Endothelial cell of umbilical vein (primary cell): ENCODE data around the gene PARP3. TPM values are rescaled to one million over a fixed set of nuclear protein-coding genes. Genes with fewer than 3 reads are reported as not detected.

ENCODE experiments used
- BruUV-seq: library from RNA; stranded (reverse); fragments of 400-500 nt; replicated peaks from 2 replicates; lab custom pipeline; 2021; lab: Mats Ljungman, UMichigan
- CTCF ChIA-PET: fragments of 300-600, 350-600 bp; sonication (Branson Sonifier 250); formaldehyde crosslinking; loops from one replicate; lab custom pipeline; 2021; ENCODE audit warnings: antibody characterized with exemption, inconsistent platforms; lab: Charles Lee
- POLR2A ChIA-PET: fragments of 300-600, 350-600 bp; sonication (Branson Sonifier 250); formaldehyde crosslinking; loops from one replicate; lab custom pipeline; 2021; ENCODE audit warnings: antibody characterized with exemption, inconsistent platforms; lab: Charles Lee
- DNase-seq: peaks from one replicate; pipeline ENCODE4 v3.0.0-alpha.2; 2011; ENCODE audit warnings: low read depth, low spot score
- FAIRE-seq: peaks from 2 replicates; lab custom pipeline; 2011; peaks lifted over from hg19 to GRCh38; lab: Jason Lieb, UNC
- H2AFZ ChIP-seq: 2 replicates; pipeline ENCODE4 v1.6.0; 2012; ENCODE audit warnings: low read depth, low read length, control low read depth, inconsistent platforms
- H3K27ac ChIP-seq: 2 replicates; pipeline ENCODE4 v1.5.1; 2011; ENCODE audit warnings: low read depth, mild to moderate bottlenecking, control low read depth, low read length, moderate library complexity; ENCODE audit not compliant: insufficient read depth
- H3K27me3 ChIP-seq, 2 experiments: 2 replicates each; pipeline versions ENCODE4 v1.6.0 to v1.6.1; 2011; ENCODE audit warnings: low read length in 2 of 2, mixed read lengths in 1 of 2; ENCODE audit not compliant: control insufficient read depth in 2 of 2, insufficient read depth in 2 of 2
- H3K36me3 ChIP-seq, 2 experiments: 2 replicates in 1 of 2; 3 replicates in 1 of 2; pipeline ENCODE4 v1.5.1; 2011; ENCODE audit warnings: low read length in 2 of 2, mild to moderate bottlenecking in 1 of 2, moderate library complexity in 1 of 2; ENCODE audit not compliant: control insufficient read depth in 2 of 2, insufficient read depth in 2 of 2; ENCODE audit errors: extremely low read depth in 1 of 2
- H3K4me1 ChIP-seq: 3 replicates; pipeline ENCODE4 v1.5.1; 2011; ENCODE audit warnings: mild to moderate bottlenecking, low read length; ENCODE audit not compliant: control insufficient read depth, insufficient read depth; ENCODE audit errors: extremely low read depth
- H3K4me2 ChIP-seq: 2 replicates; pipeline ENCODE4 v1.6.1; 2011; ENCODE audit warnings: low read length, control low read depth, mixed read lengths; ENCODE audit not compliant: insufficient read depth
- H3K4me3 ChIP-seq, 3 experiments: fragments of 200-600 bp in 1 of 3; sonication (generic), shearing (Covaris generic) in 1 of 3; replicated peaks in 1 of 3; 2 replicates each; pipeline ENCODE4 v1.5.1; 2011 to 2016; ENCODE audit warnings: control low read depth in 3 of 3, low read length in 3 of 3, mild to moderate bottlenecking in 2 of 3, inconsistent platforms in 1 of 3, low read depth in 1 of 3, moderate library complexity in 1 of 3; ENCODE audit not compliant: insufficient read depth in 1 of 3
- H3K79me2 ChIP-seq: 2 replicates; pipeline ENCODE4 v1.6.0; 2012; ENCODE audit warnings: low read length, inconsistent platforms; ENCODE audit not compliant: control insufficient read depth, insufficient read depth
- H3K9ac ChIP-seq: replicated peaks from 2 replicates; pipeline ENCODE3; 2011; ENCODE audit warnings: low read length, control low read depth; ENCODE audit not compliant: insufficient read depth; ENCODE audit errors: extremely low read depth
- H3K9me1 ChIP-seq: replicated peaks from 3 replicates; pipeline ENCODE4 v1.6.0; 2011; ENCODE audit warnings: mild to moderate bottlenecking, low read length; ENCODE audit not compliant: control insufficient read depth, insufficient read depth; ENCODE audit errors: extremely low read depth
- H3K9me3 ChIP-seq: replicated peaks from 2 replicates; pipeline ENCODE4 v1.5.1; 2012; ENCODE audit warnings: low read length, inconsistent platforms; ENCODE audit not compliant: control insufficient read depth, insufficient read depth
- H4K20me1 ChIP-seq: replicated peaks from 2 replicates; pipeline ENCODE3; 2011; ENCODE audit warnings: mild to moderate bottlenecking, low read length; ENCODE audit not compliant: control insufficient read depth, insufficient read depth; ENCODE audit errors: extremely low read depth
- EZH2 ChIP-seq: IDR thresholded peaks from 2 replicates; pipeline ENCODE4 v1.6.1; 2012; ENCODE audit warnings: borderline replicate concordance, low read depth, mild to moderate bottlenecking, moderate library complexity, low read length, inconsistent platforms; ENCODE audit not compliant: severe bottlenecking
- FOS ChIP-seq: IDR thresholded peaks from 2 replicates; pipeline ENCODE4 v1.6.1; 2011; ENCODE audit warnings: mild to moderate bottlenecking, low read length, moderate library complexity, borderline replicate concordance; ENCODE audit not compliant: insufficient read depth
- GATA2 ChIP-seq: IDR thresholded peaks from 2 replicates; pipeline ENCODE4 v1.7.0; 2011; ENCODE audit warnings: low read depth, mild to moderate bottlenecking, moderate library complexity, mixed read lengths, low read length; ENCODE audit not compliant: insufficient read length, insufficient read depth
- JUN ChIP-seq: IDR thresholded peaks from 2 replicates; pipeline ENCODE4 v1.6.1; 2011; ENCODE audit warnings: borderline replicate concordance, low read depth; ENCODE audit not compliant: insufficient read length, insufficient read depth
- MAX ChIP-seq: IDR thresholded peaks from 2 replicates; pipeline ENCODE4 v1.6.1; 2011; ENCODE audit not compliant: insufficient read depth, insufficient read length
- MYC ChIP-seq: IDR thresholded peaks from one replicate; pipeline ENCODE4 v1.6.1; 2011; ENCODE audit warnings: mild to moderate bottlenecking, low read depth, low read length
- POLR2A ChIP-seq: IDR thresholded peaks from 2 replicates; pipeline ENCODE4 v1.6.1; 2012; ENCODE audit warnings: low read depth, mild to moderate bottlenecking, control low read depth, low read length
- POLR2AphosphoS5 ChIP-seq: IDR thresholded peaks from 2 replicates; pipeline ENCODE4 v1.6.1; 2012; ENCODE audit warnings: low read depth, mild to moderate bottlenecking, control low read depth, low read length, moderate library complexity; ENCODE audit not compliant: insufficient read depth
- dilution Hi-C: fragments of 300-500 bp; cut with MboI; formaldehyde crosslinking; loops from one replicate; pipeline ENCODE4 v1.15.0; 2019; ENCODE audit warnings: low sequenced_read_pairs; ENCODE audit not compliant: extremely low pct_ligation_motif_present
- intact Hi-C: fragments of 100-400 bp; cut with micrococcal nuclease; formaldehyde crosslinking; loops from one replicate; pipeline ENCODE4 v1.10.0; 2022
- polyA plus RNA-seq, 4 experiments: library from polyadenylated mRNA; depleted of rRNA in 3 of 4; stranded (reverse) in 3 of 4; unstranded in 1 of 4; fragments of >200 nt; gene quantifications; 2 replicates each; pipeline versions ENCODE4 v1.2.1 to v1.2.3, GENCODE V29; 2011 to 2012; ENCODE audit warnings: missing spikeins in 1 of 4
- total RNA-seq: library from RNA; stranded (reverse); gene quantifications from 2 replicates; pipeline ENCODE4 v1.2.3, GENCODE V29; 2021
- TF ChIP-seq, protein P1 (sequence below), 2 donors: IDR thresholded peaks; 1 replicate in 1 of 2; 2 replicates in 1 of 2; pipeline ENCODE4 v1.5.1; 2011; ENCODE audit warnings: low read length in 2 of 2, mild to moderate bottlenecking in 2 of 2, moderate library complexity in 2 of 2, control low read depth in 1 of 2, inconsistent platforms in 1 of 2, low read depth in 1 of 2; ENCODE audit not compliant: insufficient read depth in 1 of 2; ENCODE audit errors: extremely low read depth in 1 of 2

The PARP3 gene
- total and polyA plus RNA-seq, 2 donors (not counting 3 experiments of a cell fraction or from before 2014, with no cell fraction given), result 10.0 to 13.8 TPM

DNA sequence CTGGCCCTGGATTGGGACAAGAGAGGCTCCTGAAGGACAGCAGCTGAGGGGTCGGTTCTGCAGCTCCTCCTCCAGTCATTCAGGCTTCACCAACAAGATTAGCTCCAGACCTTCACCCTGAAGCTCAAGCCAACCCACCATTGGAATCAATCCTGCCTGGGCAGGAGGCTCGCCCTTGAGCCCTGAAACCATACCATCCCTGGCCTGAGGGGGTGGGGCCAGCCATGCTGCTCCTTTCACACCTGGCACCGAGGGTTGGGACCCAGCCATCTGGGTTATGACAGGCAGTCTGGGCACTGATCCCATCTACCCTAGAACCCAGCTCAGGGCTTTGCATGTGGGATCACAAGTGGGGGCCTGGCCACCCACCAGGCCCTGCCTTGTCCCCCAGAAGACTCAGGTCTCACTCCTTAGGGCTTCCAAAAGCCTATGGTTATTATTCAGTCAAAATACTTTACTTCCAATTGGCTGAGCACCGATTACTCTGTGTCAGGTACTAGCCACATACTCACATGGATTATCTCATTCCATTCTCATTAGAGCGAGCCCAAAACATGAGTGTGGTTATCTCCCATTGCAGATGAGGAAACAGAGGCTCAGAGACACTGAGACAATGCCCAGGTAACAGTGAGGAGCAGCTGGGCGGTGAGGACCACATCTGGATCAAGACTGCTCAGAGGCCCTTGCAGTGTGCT, 28.6 kb downstream of the PARP3 start:
- CTCF ChIA-PET, result interaction anchor here (1.6 kb wide), 1 partner anchor 28 kb away, joined by 9 read pairs; the partner anchor contains the start of genes PARP3 and RRP9
- Histone ChIP-seq H3K27me3 (no peaks in the 10 kb centered on the region), H3K9ac (no peak overlapping the region)

GRCh38 chr3:51971350-51971749, 29.2 kb downstream of the PARP3 start:
- intact Hi-C loops, result no loop called here
- CTCF ChIA-PET, result interaction anchor here (1.1 to 1.4 kb wide), 2 partner anchors 14 to 30 kb away, joined by 3 read pairs; partner anchors contain the start of gene RRP9
- no TSS peak for BruUV-seq

More for the DNA sequence above, 28.6 kb downstream of the PARP3 start:
- FAIRE-seq (no peak), DNase-seq (no peak)
- no peak for TF ChIP-seq MAX
- TF ChIP-seq GATA2, result no peak
- TF ChIP-seq JUN, result no peak
- no peak for TF ChIP-seq FOS
- TF ChIP-seq POLR2A, result no peak
- no peak for TF ChIP-seq EZH2
- no peaks in the 10 kb centered on the region for H4K20me1 ChIP-seq
- no peak overlapping the region for H3K4me3 ChIP-seq
- H3K9me3 ChIP-seq, result no peaks in the 10 kb centered on the region
- H3K9me1 ChIP-seq, result no peaks in the 10 kb centered on the region
- H3K4me1 ChIP-seq, result peaks cover 24% of the 10 kb centered on the region
- dilution Hi-C loops, result no loop called here
- no peak overlapping the region for H2AFZ ChIP-seq
- no peak overlapping the region for H3K27ac ChIP-seq
- no peaks in the 10 kb centered on the region for H3K36me3 ChIP-seq
- POLR2A ChIA-PET, result no interaction called here
- no peaks in the 10 kb centered on the region for H3K79me2 ChIP-seq
- H3K4me2 ChIP-seq, result no peak overlapping the region
- BruUV-seq, result no TSS peak
- intact Hi-C loops, result no loop called here

More at GRCh38 chr3:51971350-51971749, 29.2 kb downstream of the PARP3 start:
- H4K20me1 ChIP-seq, result no peaks in the 10 kb centered on the region
- FAIRE-seq (no peak), DNase-seq (no peak)
- no peaks in the 10 kb centered on the region for H3K79me2 ChIP-seq
- no peak overlapping the region for H3K27ac ChIP-seq
- no peak overlapping the region for H2AFZ ChIP-seq
- no peaks in the 10 kb centered on the region for H3K36me3 ChIP-seq
- no peaks in the 10 kb centered on the region for H3K27me3 ChIP-seq
- H3K4me2 ChIP-seq, result no peak overlapping the region
- POLR2A ChIA-PET, result interaction anchor here (0.7 kb wide), 1 partner anchor 25 kb away, joined by 6 read pairs; no protein-coding TSS in a partner anchor
- peaks cover 26% of the 10 kb centered on the region for H3K4me1 ChIP-seq
- no peak for TF ChIP-seq FOS
- TF ChIP-seq, protein P1, sequence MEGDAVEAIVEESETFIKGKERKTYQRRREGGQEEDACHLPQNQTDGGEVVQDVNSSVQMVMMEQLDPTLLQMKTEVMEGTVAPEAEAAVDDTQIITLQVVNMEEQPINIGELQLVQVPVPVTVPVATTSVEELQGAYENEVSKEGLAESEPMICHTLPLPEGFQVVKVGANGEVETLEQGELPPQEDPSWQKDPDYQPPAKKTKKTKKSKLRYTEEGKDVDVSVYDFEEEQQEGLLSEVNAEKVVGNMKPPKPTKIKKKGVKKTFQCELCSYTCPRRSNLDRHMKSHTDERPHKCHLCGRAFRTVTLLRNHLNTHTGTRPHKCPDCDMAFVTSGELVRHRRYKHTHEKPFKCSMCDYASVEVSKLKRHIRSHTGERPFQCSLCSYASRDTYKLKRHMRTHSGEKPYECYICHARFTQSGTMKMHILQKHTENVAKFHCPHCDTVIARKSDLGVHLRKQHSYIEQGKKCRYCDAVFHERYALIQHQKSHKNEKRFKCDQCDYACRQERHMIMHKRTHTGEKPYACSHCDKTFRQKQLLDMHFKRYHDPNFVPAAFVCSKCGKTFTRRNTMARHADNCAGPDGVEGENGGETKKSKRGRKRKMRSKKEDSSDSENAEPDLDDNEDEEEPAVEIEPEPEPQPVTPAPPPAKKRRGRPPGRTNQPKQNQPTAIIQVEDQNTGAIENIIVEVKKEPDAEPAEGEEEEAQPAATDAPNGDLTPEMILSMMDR (IDR thresholded peaks at IDR 0.05; ENCODE audit: extremely low read depth in 1 of 2, insufficient read depth in 1 of 2, low read depth in 1 of 2, low read length in 2 of 2), result no peak
- TF ChIP-seq POLR2AphosphoS5, result no peak
- no peak for TF ChIP-seq MYC
- TF ChIP-seq EZH2, result no peak
- no peak for TF ChIP-seq GATA2
- no peak for TF ChIP-seq POLR2A
- TF ChIP-seq MAX, result no peak
- no peak for TF ChIP-seq JUN
- no peaks in the 10 kb centered on the region for H3K9me1 ChIP-seq
- no peaks in the 10 kb centered on the region for H3K9me3 ChIP-seq
- H3K9ac ChIP-seq, result no peak overlapping the region
- H3K4me3 ChIP-seq, result no peak overlapping the region
- dilution Hi-C loops, result no loop called here
